NCI-H2196 treated with DMSO at 0.1 percent for 48 hours (cell line): ENCODE data around the gene XAGE2.

ENCODE experiments used
- DNase-seq: peaks from one replicate; lab custom pipeline; 2025; ENCODE audit not compliant: unreplicated experiment; lab: John Stamatoyannopoulos, UW

The XAGE2 gene

GRCh38 chrX:52424656-52425055 is 55.8 kb downstream of the XAGE2 start:
- no peak for DNase-seq
